Purkinje cell (primary cell): Measurements from ENCODE around the gene AJAP1. TPM values are rescaled to one million over a fixed set of nuclear protein-coding genes. Genes with fewer than 3 reads are reported as not detected.

ENCODE experiments used
- polyA plus RNA-seq: library from polyadenylated mRNA; unstranded; fragments of >200 nt; fragmentation: Nextera tagmentation; gene quantifications from 2 replicates; pipeline ENCODE4 v1.2.1, GENCODE V29; 2014

The AJAP1 gene
- polyA plus RNA-seq = 7.4 TPM in 2 replicates

GRCh38 chr1:4653796-4654725 is at the start of gene AJAP1:
AJAP1 (plus strand) TSS chr1:4654609; CDS start chr1:4655426, 817 bp downstream.

